Measurements from ENCODE around the gene RAPGEF6.

DNA sequence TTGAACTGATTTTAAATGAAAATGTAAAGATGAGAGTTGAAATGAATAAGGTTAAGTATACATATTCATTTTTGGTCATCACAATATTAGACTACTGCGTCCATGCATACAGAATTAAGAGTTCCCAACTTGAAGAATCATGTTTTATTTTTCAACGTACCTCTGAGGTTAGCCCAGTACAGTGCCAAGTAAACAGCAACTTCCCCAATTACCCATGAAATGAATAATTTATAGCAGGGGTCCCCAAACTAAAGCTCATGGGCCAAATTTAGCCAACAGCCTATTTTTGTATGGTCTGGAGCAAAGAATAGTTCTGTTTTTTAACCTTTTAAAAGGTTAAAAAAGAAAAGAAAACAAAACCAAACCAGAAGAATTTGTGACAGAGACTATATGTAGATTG, 203.2 kb downstream of the RAPGEF6 start:
- TF ChIP-seq EZH2 (IDR thresholded peaks at IDR 0.05) = no peak
- TF ChIP-seq POLR2AphosphoS5 (IDR thresholded peaks at IDR 0.05; ENCODE audit: borderline replicate concordance, low read depth, low read length) = no peak

Data from SK-N-MC (cell line).